Endothelial cell of umbilical vein (primary cell): ENCODE results near the gene SLC2A1.

Experiments used
- GATA2 ChIP-seq: IDR thresholded peaks from 2 replicates; pipeline ENCODE4 v1.7.0; 2011; ENCODE audit warnings: low read depth, mild to moderate bottlenecking, moderate library complexity, mixed read lengths, low read length; ENCODE audit not compliant: insufficient read length, insufficient read depth
- POLR2A ChIP-seq: IDR thresholded peaks from 2 replicates; pipeline ENCODE4 v1.6.1; 2012; ENCODE audit warnings: low read depth, mild to moderate bottlenecking, control low read depth, low read length
- TF ChIP-seq, protein P1 (sequence below), 2 donors: IDR thresholded peaks; 1 replicate in 1 of 2; 2 replicates in 1 of 2; pipeline ENCODE4 v1.5.1; 2011; ENCODE audit warnings: low read length in 2 of 2, mild to moderate bottlenecking in 2 of 2, moderate library complexity in 2 of 2, control low read depth in 1 of 2, inconsistent platforms in 1 of 2, low read depth in 1 of 2; ENCODE audit not compliant: insufficient read depth in 1 of 2; ENCODE audit errors: extremely low read depth in 1 of 2

DNA sequence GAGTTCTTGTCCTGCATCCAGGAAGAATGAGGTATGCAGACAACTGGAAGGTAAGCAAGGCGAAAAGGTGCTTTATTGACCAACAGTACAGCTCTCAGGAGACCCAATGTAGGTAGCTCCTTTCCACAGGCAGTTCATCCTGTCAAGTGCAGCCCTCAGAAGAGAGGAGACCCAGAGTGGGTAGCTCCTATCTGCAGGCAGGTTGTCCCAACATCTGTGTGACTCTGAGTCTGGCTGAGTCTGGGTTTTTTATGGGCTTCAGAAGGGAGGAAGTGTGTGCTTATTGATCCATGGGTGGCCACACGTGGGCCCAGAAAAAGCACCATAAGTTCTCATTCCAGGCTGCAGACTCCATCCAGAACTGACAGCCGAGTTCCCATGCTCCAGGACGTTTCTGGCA lies 78.3 kb downstream of the SLC2A1 start:
- TF ChIP-seq POLR2A (no peak), GATA2 (no peak)
- TF ChIP-seq, protein P1, sequence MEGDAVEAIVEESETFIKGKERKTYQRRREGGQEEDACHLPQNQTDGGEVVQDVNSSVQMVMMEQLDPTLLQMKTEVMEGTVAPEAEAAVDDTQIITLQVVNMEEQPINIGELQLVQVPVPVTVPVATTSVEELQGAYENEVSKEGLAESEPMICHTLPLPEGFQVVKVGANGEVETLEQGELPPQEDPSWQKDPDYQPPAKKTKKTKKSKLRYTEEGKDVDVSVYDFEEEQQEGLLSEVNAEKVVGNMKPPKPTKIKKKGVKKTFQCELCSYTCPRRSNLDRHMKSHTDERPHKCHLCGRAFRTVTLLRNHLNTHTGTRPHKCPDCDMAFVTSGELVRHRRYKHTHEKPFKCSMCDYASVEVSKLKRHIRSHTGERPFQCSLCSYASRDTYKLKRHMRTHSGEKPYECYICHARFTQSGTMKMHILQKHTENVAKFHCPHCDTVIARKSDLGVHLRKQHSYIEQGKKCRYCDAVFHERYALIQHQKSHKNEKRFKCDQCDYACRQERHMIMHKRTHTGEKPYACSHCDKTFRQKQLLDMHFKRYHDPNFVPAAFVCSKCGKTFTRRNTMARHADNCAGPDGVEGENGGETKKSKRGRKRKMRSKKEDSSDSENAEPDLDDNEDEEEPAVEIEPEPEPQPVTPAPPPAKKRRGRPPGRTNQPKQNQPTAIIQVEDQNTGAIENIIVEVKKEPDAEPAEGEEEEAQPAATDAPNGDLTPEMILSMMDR (IDR thresholded peaks at IDR 0.05; ENCODE audit: extremely low read depth in 1 of 2, insufficient read depth in 1 of 2, low read depth in 1 of 2, low read length in 2 of 2), result no peak
